T-helper 2 cell treated with Interferon-gamma antibody and Interleukin-4, amounts not matched to agents 5 μg/mL and 100 μg/mL, for 36 hours (primary cell): ENCODE data around the gene SUN5.
"Not testable (repeated sequence)": the region's sequence is repeated elsewhere in the genome, so short reads cannot be mapped to it uniquely, and the experiment has no call there.

Source experiments
- DNase-seq: peaks from one replicate; pipeline ENCODE4 v3.0.0; 2021; ENCODE audit warnings: low spot score
- H3K27ac Mint-ChIP-seq: one replicate; pipeline ENCODE4 v1.8.0; 2021; ENCODE audit warnings: mild to moderate bottlenecking, mixed read lengths
- H3K27me3 Mint-ChIP-seq: one replicate; pipeline ENCODE4 v1.8.0; 2021; ENCODE audit warnings: low read depth, mixed read lengths
- H3K36me3 Mint-ChIP-seq: one replicate; pipeline ENCODE4 v1.8.0; 2021; ENCODE audit warnings: low read depth, mixed read lengths
- H3K4me1 Mint-ChIP-seq: one replicate; pipeline ENCODE4 v1.8.0; 2021; ENCODE audit warnings: low read depth, mixed read lengths
- H3K4me3 Mint-ChIP-seq: one replicate; pipeline ENCODE4 v1.8.0; 2022; ENCODE audit warnings: mild to moderate bottlenecking, moderate library complexity, mixed read lengths
- H3K9me3 Mint-ChIP-seq: one replicate; pipeline ENCODE4 v1.8.0; 2021; ENCODE audit warnings: mixed read lengths

SUN5 gene

GRCh38 chr20:32974204-32975064 is 29.8 kb downstream of the SUN5 start:
- not testable (repeated sequence) for H3K9me3 Mint-ChIP-seq, H3K4me3 Mint-ChIP-seq, DNase-seq, H3K27me3 Mint-ChIP-seq
- peak overlapping the region; percentile 78 for H3K27ac Mint-ChIP-seq
- peaks cover 15% of the 10 kb centered on the region for H3K36me3 Mint-ChIP-seq
- H3K4me1 Mint-ChIP-seq = peaks cover 46% of the 10 kb centered on the region

DNA sequence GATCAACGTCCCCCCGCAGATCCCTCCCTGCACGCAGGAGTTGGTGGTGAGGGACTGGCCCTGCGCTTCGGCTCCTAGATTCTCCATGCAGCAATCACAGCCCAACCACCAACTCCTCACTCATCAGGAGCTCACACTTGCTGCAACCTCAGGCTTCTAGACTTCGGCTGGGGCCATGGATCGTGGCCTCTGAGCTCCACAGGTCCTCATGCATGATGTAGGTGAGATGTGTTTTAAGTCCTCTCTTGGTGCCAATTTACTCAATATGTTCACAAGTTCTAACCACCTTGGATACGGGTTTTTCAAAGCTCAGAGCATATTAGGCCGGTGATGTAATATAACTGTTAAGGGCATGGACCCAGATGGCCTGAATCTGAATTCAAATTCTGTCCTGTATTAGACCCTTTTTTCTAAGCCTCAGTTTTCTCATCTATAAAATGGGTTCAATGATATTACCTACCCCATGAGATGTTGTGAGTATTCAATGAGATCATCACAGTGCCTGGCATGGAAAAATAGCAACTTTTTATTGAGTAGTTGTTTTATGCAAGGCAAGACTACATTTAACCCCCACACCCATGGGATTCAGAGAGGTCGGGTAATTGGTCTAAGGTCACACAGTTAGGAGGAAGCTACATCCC is 31.0 kb downstream of the SUN5 start:
- Mint-ChIP-seq H3K27ac (no peak overlapping the region), H3K27me3 (no peaks in the 10 kb centered on the region), H3K4me1 (peaks cover 56% of the 10 kb centered on the region), H3K9me3 (peaks cover 7% of the 10 kb centered on the region), H3K4me3 (no peak overlapping the region), H3K36me3 (peaks cover 15% of the 10 kb centered on the region)
- no peak for DNase-seq

DNA sequence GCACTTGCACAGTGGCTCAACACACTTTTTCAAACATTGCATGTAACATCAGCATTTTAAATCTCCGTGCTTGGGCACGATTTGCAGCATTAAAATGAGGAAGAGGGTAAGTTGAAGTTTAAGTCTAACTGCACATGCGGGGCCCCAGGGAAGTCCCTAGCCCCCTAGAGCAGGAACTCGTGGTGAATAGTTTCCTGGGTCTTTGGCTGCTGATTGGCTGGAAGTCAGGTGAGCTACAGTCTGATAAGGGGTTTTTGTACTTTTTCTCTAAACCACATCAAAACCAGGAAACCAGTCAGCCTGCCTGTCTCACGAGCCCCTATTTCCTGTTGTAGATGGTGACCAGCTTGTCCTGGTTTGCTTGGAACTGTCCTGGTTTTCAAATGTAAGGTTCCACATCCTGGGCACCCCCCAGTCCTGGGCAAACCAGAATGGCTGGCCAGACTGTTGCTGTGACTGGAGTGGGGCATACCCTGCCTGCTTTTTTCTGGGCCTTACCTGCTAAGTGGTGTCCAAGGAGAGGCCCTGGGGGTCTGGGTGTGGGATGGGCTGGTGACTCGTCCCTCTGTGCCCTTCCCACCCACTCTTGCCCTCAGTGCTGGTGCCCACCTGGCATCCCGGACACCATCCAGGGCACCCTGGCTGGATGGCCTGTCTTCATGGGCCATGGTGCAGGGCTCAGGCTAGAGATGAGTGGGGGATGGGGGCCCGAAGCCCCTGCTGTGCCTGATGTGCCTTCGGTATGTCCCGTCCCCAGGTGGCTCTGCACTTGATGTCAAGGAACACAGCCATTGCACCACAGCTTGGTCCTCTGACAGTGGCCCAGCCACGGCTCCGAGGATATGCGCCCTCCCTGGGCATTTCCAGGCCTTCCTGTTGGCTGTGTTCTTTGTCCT is 31.8 kb downstream of the SUN5 start:
- Mint-ChIP-seq H3K27ac (no peak overlapping the region), H3K4me1 (peaks cover 63% of the 10 kb centered on the region)

DNA sequence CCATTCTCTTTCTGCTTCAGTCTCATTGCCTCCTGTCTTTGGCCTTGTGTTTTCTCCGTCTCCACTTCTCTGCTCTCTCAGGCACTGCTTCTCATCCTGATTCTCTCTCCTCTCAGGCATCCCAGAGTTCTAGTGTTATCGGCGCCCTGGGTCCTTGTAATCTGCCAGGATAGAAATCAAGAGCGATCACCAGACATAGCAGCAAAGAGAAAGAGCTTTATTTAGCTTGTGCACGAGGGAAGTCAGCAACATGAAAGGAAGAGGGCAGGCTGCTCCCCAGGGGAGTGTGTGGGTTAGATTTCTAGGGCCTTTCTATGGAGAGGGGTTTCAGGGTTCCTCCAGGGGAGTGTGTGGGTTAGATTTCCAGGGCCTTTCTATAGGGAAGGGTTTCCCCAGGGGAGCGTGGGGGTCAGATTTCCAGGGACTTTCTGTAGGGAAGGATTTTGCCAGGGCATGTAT is 32.5 kb downstream of the SUN5 start:
- no peaks in the 10 kb centered on the region for H3K27me3 Mint-ChIP-seq
- peaks cover 6% of the 10 kb centered on the region for H3K9me3 Mint-ChIP-seq
- H3K36me3 Mint-ChIP-seq = peaks cover 13% of the 10 kb centered on the region
- no peak for DNase-seq
- no peak overlapping the region for H3K4me3 Mint-ChIP-seq
- no peak overlapping the region for H3K27ac Mint-ChIP-seq
- H3K4me1 Mint-ChIP-seq = peaks cover 68% of the 10 kb centered on the region

More for the DNA sequence above, 31.8 kb downstream of the SUN5 start:
- peaks cover 15% of the 10 kb centered on the region for H3K36me3 Mint-ChIP-seq
- peak; percentile 83 for DNase-seq
- H3K9me3 Mint-ChIP-seq = peaks cover 7% of the 10 kb centered on the region
- no peaks in the 10 kb centered on the region for H3K27me3 Mint-ChIP-seq
- no peak overlapping the region for H3K4me3 Mint-ChIP-seq

DNA sequence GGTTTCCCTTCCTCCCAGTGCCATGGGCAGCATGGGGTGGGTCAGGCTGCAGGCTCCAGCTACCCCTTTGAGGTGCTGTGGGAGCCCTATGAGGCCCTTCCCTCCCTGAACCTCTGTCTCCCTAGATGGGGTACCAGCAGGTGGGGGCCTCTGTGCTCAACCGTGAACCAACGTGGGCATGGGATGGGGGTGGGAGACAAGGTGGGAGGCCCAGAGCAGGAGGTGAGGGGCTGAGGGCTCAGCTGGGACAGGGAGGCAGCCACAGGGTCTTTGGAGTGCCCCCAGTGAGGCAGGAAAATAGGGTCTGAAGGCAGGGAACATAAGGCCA is 33.3 kb downstream of the SUN5 start:
- Mint-ChIP-seq H3K4me3 (no peak overlapping the region), H3K27ac (no peak overlapping the region), H3K9me3 (no peaks in the 10 kb centered on the region), H3K36me3 (peaks cover 7% of the 10 kb centered on the region), H3K4me1 (peaks cover 70% of the 10 kb centered on the region), H3K27me3 (no peaks in the 10 kb centered on the region)
- DNase-seq = no peak

DNA sequence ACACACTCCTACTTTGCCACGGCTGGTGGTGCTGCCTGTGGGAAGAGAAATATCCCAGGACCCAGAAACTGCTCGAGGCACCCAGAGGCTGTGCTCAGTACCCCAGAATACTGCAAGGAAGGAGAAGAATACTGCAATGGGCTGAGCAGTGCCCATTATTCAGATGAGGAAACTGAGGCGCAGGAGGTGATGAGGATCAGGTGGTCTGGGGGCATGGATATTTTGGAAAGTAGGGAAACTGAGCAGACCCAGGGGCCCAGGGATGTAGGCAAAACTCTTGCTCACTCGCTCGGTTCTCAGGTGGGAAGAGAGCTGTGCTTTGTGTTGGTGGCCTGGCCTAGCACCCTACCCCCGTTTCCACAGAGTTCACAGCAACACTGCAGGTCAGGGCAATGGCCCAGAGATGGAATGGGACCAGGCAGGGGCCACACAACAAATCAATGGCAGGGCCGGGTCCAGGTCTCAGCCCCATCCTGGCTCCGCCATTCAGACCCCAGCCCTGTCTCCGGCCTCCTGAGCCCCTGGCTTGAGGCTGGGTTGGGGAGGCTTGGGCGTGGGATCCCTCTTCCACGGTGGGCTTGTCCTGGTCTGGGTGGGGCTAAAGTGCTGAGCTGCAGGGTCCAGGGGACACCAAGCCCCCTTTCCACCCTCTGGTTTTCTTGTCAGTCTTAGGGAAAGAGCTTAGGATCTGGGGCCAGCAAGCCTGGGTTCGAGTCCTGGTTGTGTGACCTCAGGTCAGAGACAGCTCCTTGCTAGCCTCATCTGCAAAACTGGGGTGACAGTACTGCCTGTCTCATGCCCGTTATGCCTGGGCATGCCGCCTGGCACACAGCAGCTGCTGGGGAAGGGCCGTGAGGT is 33.9 kb downstream of the SUN5 start:
- DNase-seq = no peak
- Mint-ChIP-seq H3K27me3 (no peaks in the 10 kb centered on the region), H3K36me3 (peaks cover 5% of the 10 kb centered on the region), H3K4me1 (peaks cover 73% of the 10 kb centered on the region), H3K9me3 (no peaks in the 10 kb centered on the region), H3K4me3 (peak overlapping the region; percentile 60), H3K27ac (no peak overlapping the region)

DNA sequence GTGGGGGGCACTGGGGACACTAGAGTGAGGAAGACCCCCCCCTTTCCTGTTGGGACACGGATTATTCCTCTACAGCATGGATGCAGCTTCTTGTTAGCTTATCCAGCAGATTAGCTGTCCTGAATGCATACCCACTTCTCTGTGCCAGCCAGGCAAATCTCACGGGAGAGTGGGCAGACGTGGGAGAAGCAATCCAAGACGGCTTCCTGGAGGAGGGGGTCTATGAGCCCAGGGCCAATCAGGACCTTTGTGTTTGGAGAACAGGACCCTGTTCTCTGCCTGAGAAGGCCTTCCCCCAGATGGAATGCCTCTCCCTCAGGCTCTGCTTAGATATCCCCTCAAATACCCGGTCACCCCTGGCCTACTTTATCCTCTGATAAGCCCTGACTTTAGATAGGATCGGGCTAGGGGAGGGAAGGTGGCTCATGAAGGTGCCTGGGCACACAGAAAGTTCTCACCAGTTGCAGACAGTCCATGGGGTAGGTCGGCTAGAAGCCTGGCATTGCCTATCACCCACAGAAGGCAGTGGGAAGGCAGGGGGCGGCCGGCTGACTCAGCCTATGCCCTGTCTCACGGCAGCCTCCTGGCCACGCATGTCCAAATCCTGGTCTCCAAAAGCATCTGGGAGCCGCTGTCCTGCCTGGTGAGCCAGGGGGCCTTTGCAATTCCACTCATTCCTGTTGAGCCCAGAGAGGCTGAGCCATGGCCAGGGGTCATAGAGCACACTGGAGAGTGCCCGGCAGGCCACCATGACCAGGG is 34.7 kb downstream of the SUN5 start:
- peaks cover 73% of the 10 kb centered on the region for H3K4me1 Mint-ChIP-seq
- no peak for DNase-seq
- H3K27me3 Mint-ChIP-seq = no peaks in the 10 kb centered on the region
- H3K36me3 Mint-ChIP-seq = no peaks in the 10 kb centered on the region
- peak overlapping the region; percentile 60 for H3K4me3 Mint-ChIP-seq
- H3K9me3 Mint-ChIP-seq = no peaks in the 10 kb centered on the region
- no peak overlapping the region for H3K27ac Mint-ChIP-seq

DNA sequence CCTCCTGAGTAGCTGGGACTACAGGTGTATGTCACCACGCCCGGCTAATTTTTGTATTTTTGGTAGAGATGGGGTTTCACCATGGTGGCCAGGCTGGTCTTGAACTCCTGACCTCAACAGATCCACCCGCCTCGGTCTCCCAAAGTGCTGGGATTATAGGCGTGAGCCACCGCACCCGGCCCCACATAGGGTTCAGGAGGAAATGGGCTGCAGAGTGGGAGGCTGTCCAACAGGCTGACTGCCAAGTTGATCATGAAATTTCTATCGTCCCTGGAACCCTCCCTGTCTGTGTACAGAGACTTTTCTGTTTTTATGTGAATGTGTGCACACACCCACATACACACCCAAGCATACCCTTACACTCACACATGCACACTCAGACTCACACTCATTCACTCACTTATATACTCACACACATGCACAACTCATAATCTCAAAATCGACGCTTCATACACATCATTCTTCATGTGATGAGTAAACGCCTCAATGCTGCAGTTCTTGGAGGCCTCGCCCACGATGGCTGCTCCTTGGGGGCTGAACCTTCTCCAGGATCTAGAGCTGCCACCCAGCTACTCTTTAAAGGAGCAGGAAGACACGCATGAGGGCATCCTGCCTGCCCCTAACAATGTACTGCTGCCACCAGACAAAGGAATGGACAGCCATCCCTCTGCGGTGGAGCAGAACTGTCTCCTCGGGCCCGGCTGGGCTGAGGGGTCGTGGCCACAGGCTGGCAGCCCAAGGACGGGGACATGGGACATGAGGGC is 35.6 kb downstream of the SUN5 start:
- H3K27ac Mint-ChIP-seq = no peak overlapping the region
- peak; percentile 30 for DNase-seq
- no peaks in the 10 kb centered on the region for H3K36me3 Mint-ChIP-seq
- H3K9me3 Mint-ChIP-seq = no peaks in the 10 kb centered on the region
- H3K27me3 Mint-ChIP-seq = no peaks in the 10 kb centered on the region
- peak overlapping the region; percentile 71 for H3K4me3 Mint-ChIP-seq
- peaks cover 70% of the 10 kb centered on the region for H3K4me1 Mint-ChIP-seq

GRCh38 chr20:32967961-32968457 is 36.2 kb downstream of the SUN5 start:
- H3K4me3 Mint-ChIP-seq = peak overlapping the region; percentile 71
- H3K36me3 Mint-ChIP-seq = no peaks in the 10 kb centered on the region
- peak; percentile 48 for DNase-seq
- no peaks in the 10 kb centered on the region for H3K27me3 Mint-ChIP-seq
- peaks cover 68% of the 10 kb centered on the region for H3K4me1 Mint-ChIP-seq
- H3K27ac Mint-ChIP-seq = no peak overlapping the region
- H3K9me3 Mint-ChIP-seq = no peaks in the 10 kb centered on the region

- no peak overlapping the region for H3K27ac Mint-ChIP-seq
These were observed 37.1 kb downstream of the SUN5 start for GRCh38 chr20:32966881-32967781.

GRCh38 chr20:32966382-32966781 is 37.9 kb downstream of the SUN5 start:
- Mint-ChIP-seq H3K4me3 (peak overlapping the region; percentile 71), H3K27me3 (no peaks in the 10 kb centered on the region), H3K27ac (no peak overlapping the region), H3K9me3 (no peaks in the 10 kb centered on the region), H3K36me3 (no peaks in the 10 kb centered on the region), H3K4me1 (peaks cover 65% of the 10 kb centered on the region)
- no peak for DNase-seq

More at GRCh38 chr20:32966881-32967781, 37.1 kb downstream of the SUN5 start:
- H3K36me3 Mint-ChIP-seq = no peaks in the 10 kb centered on the region
- H3K4me3 Mint-ChIP-seq = peak overlapping the region; percentile 71
- no peaks in the 10 kb centered on the region for H3K27me3 Mint-ChIP-seq
- peaks cover 65% of the 10 kb centered on the region for H3K4me1 Mint-ChIP-seq
- H3K9me3 Mint-ChIP-seq = no peaks in the 10 kb centered on the region
- DNase-seq = peak; percentile 53
